Central memory CD8-positive, alpha-beta T cell (primary cell): Measurements from ENCODE around the gene VSNL1.

Experiments used
- ATAC-seq: fragments of 150-1000 bp; cut with Tn5 transposase; replicated peaks from 2 replicates; pipeline ENCODE4 v1.10.0; 2022; ENCODE audit warnings: mild to moderate bottlenecking, moderate FRiP score, moderate number of reproducible peaks; ENCODE audit not compliant: poor library complexity, severe bottlenecking; ENCODE audit errors: extremely low read depth
- DNase-seq, 2 donors: peaks; one replicate each; pipeline ENCODE4 v3.0.0; 2021; ENCODE audit warnings: low spot score in 2 of 2
- H3K27ac Mint-ChIP-seq: one replicate; pipeline ENCODE4 v1.8.0; 2022; ENCODE audit warnings: low read depth, mild to moderate bottlenecking, moderate library complexity, mixed read lengths
- H3K27me3 Mint-ChIP-seq: one replicate; pipeline ENCODE4 v1.8.0; 2022; ENCODE audit warnings: mixed read lengths
- H3K36me3 Mint-ChIP-seq: one replicate; pipeline ENCODE4 v1.8.0; 2022; ENCODE audit warnings: mild to moderate bottlenecking, moderate library complexity, mixed read lengths; ENCODE audit not compliant: insufficient read depth
- H3K4me1 Mint-ChIP-seq: one replicate; pipeline ENCODE4 v1.8.0; 2022; ENCODE audit warnings: mixed read lengths
- H3K4me3 Mint-ChIP-seq: one replicate; pipeline ENCODE4 v1.8.0; 2022; ENCODE audit warnings: mild to moderate bottlenecking, moderate library complexity, mixed read lengths
- H3K9me3 Mint-ChIP-seq: one replicate; pipeline ENCODE4 v1.8.0; 2022; ENCODE audit warnings: mixed read lengths

VSNL1 gene

DNA sequence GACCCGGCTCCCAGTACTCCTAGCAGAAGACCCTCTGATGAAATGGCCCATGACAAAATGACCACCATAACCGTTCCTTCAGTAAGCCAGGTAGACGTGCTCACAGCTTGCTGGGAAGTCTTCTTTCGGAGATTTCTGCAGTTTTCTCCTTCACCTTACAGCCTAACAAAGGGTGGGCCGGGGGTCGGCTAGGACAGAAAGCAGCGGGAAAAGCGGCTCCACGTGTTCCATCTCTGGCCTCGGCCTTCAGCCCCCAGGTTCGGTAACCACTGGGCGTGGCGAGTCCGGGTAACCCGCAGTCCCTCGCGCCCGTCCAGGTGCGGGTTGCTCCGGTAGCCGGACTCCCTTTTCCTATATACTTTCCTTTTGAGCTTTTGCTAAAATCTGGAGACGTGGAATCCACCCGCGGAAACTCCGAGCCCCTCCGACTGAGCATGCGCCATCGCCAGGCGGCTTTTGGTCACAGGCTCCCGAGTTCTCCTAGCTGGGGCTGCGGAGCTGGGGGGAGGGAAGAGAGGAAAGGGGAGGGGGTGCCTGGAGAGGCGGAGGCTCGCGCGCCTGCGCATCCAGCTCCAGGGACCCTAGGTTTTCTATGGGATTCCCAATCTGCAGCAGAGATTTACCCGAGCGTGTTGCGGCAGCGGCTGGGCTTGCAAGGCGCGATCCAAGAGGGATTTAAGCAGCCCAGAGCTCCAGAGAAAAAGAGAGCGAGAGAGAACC is at the start of gene VSNL1:
TSS of gene VSNL1 (plus strand) at position 604 of the 720 bp plus-strand sequence. CDS start 51,379 bp downstream, outside the sequence.
- H3K27ac Mint-ChIP-seq = no peak within 1 kb of the TSS
- H3K36me3 Mint-ChIP-seq = no peaks in the 10 kb centered on the region
- no peak within 1 kb of the TSS for H3K4me3 Mint-ChIP-seq
- ATAC-seq = no peak
- no peaks in the 10 kb centered on the region for H3K4me1 Mint-ChIP-seq
- H3K27me3 Mint-ChIP-seq = peaks cover 65% of the 10 kb centered on the region
- no peak for DNase-seq
- H3K9me3 Mint-ChIP-seq = peaks cover 13% of the 10 kb centered on the region

GRCh38 chr2:17495590-17495989 is 44.9 kb upstream of the VSNL1 start:
- ATAC-seq = no peak
- Mint-ChIP-seq H3K27me3 (no peaks in the 10 kb centered on the region), H3K27ac (no peak overlapping the region), H3K9me3 (no peaks in the 10 kb centered on the region), H3K4me3 (no peak overlapping the region), H3K4me1 (no peaks in the 10 kb centered on the region), H3K36me3 (no peaks in the 10 kb centered on the region)
- no peak for DNase-seq

DNA sequence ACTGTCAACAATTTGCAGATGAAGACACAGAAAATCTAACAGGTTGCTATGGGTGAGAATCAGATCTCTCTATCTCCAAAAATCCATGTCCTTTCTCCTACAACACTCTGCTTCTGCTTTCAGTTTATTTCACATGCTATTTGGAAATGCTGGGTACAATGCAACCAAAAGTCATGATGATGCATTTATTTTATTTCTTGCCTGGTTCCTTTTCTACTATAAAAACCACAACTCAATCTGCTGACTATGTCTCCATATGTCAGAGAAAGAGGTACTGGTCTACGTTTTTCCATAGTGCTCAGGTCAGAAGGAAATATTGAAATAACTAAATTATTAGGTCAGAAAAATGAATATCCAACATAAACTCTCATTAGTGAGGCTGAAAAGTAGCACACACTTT is 42.8 kb upstream of the VSNL1 start:
- H3K4me3 Mint-ChIP-seq = no peak overlapping the region
- H3K27ac Mint-ChIP-seq = no peak overlapping the region

DNA sequence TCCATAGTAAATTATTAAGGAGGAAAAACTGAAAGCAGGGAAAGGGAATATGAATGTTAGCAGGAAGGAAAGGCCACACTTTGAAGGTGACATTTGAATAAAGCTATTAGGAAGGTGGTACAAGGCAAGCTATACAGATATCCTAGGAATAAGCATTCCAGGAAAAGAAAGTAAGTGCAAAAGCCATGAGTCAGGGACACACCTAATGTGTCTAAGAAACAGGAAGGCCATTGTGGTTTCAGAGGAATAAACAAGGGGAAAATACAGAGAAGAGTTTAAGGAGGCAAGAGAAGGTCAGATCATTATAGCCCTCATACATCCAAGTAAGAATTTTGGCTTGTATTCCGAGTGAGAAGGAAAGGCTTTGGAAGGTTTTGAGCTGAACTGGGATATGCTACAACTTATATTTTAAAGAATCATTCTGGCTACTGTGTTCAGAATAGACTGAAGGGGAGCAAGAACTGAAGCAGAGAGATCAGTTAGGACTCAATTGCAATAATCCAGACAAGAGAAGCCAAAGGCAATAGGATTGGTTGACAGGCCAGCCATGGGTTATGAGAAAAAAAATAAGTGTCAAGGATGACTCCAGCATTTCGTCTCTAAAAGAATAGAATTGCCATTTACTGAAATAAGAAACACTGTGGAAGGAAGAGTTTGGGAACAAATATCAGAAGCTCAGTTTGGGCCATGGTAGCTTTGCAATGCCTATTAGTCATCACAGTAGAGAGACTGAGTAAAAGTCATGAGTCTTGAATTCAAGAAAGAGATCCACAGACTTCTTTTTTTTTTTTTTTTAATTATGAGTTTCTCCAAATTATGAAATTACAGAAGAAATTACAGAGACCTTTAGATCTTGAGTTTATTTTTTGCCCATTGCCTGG is 33.5 kb upstream of the VSNL1 start:
- Mint-ChIP-seq H3K9me3 (peaks cover 5% of the 10 kb centered on the region), H3K36me3 (no peaks in the 10 kb centered on the region), H3K4me3 (no peak overlapping the region), H3K27ac (no peak overlapping the region), H3K27me3 (no peaks in the 10 kb centered on the region), H3K4me1 (no peaks in the 10 kb centered on the region)
- no peak for ATAC-seq
- DNase-seq = no peak

More for the DNA sequence above, 42.8 kb upstream of the VSNL1 start:
- ATAC-seq (no peak), DNase-seq (no peak)
- Mint-ChIP-seq H3K9me3 (no peaks in the 10 kb centered on the region), H3K4me1 (no peaks in the 10 kb centered on the region), H3K27me3 (no peaks in the 10 kb centered on the region), H3K36me3 (no peaks in the 10 kb centered on the region)

DNA sequence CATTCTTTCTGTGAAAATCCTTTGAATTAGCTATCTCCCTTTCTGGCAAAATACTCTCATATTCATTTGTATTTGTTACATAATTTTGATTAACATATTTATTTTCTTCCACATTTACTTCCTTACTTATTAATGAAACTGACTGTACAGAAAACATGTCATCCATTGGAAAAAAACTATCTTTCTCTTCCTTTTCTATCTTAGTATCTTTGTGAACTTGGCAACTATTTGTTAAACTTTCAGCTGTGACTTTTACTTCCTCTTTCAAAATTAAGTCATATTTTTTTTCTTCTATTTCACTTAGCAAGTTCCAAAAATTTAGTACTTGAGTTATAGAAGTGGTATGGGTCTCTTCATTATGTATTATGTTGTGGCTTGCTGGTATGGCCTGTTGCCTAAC is 24.8 kb upstream of the VSNL1 start:
- Mint-ChIP-seq H3K27ac (no peak overlapping the region), H3K27me3 (peaks cover 11% of the 10 kb centered on the region), H3K4me3 (no peak overlapping the region), H3K9me3 (peaks cover 7% of the 10 kb centered on the region), H3K4me1 (no peaks in the 10 kb centered on the region), H3K36me3 (no peaks in the 10 kb centered on the region)
- DNase-seq = no peak
- ATAC-seq = no peak

DNA sequence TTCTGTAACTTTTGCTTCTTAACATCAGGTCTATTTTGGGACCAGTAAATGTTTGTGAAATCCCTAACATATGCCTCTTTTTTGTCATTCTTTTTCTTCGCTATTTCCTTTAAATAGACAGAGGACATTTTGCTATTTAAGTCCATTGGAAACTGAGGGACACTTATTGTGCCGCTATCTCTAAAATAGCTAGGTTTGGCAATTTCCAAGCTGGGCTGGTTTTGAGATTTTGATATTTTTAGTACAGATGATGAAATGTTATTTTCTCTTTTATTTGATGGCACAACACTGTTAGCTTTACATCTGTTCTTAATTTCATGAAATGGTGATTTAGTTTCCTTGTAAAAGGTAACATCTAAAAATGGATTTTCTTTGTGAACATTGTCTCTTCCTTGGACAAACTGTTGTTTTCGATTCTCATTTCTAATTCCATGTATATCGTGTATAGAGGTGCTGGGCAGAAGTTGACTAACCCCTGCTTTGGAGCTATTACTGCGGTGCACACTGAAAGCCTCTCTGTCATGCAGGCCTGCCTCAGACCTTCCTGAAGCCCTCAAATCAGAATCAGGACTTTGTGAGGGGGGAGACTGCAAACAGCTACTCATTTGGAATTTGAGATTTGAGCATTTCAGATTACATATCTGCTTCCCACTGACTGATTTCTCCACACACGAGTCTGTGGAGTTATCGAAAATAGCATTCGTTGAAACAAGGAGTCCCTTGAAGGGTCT is 22.9 kb upstream of the VSNL1 start:
- no peaks in the 10 kb centered on the region for H3K4me1 Mint-ChIP-seq

DNA sequence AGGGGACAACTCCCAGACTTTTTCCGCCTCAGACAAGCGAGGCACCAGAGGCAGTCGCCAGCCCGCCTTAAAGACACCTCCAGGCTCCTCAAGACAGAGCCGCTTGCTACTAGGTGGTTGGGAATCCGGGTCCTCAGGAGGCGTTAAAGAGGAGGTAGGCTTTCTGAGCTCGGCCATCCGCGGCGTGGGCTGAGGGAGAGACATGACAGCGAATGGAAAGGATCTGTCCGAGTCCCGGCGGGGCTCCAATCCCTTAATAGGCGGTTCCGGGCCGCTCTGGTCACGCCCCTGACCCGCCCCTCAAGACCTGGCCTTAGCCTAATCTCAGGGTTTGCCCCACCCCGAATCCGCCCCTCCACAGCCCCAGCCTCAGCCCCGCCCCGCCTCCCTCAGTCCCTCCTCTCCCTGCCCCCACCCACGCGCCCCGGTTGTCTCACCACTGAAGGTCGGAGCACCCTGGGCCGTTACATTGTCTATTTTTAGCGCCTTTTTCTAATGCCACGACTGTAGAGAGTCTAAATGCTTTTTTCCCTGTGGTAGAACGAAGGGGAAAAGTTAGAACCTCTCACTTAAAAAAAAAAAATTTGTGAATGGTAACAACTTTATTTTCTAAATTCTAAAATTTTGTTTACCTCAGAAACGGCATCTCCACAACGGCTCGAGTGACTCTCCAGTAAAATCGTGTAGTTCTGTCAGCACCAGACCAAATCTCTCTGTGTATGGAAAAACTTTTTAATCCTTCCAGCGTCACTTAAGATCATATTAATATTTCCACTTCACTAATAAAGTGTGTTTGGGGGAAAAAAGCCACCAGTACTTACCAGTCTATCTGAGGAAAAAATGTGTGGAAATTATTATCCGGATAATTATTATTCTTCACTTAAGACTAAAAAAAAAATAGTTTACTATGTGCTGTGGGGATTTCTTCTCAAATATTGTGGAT is 22.0 kb upstream of the VSNL1 start, which contains the start of gene RAD51AP2:
TSS of gene RAD51AP2 (minus strand) at position 229 of the 943 bp plus-strand sequence. CDS start at position 204, 25 bp downstream.
- no peak for DNase-seq
- Mint-ChIP-seq H3K27me3 (peaks cover 11% of the 10 kb centered on the region), H3K9me3 (peaks cover 11% of the 10 kb centered on the region), H3K36me3 (no peaks in the 10 kb centered on the region), H3K27ac (no peak within 1 kb of the TSS), H3K4me3 (no peak within 1 kb of the TSS), H3K4me1 (no peaks in the 10 kb centered on the region)
- no peak for ATAC-seq

More for the DNA sequence above, 22.9 kb upstream of the VSNL1 start:
- ATAC-seq = no peak
- Mint-ChIP-seq H3K27ac (no peak overlapping the region), H3K9me3 (peaks cover 11% of the 10 kb centered on the region), H3K4me3 (no peak overlapping the region), H3K36me3 (no peaks in the 10 kb centered on the region), H3K27me3 (peaks cover 11% of the 10 kb centered on the region)
- no peak for DNase-seq

- H3K4me1 Mint-ChIP-seq = no peaks in the 10 kb centered on the region
- no peaks in the 10 kb centered on the region for H3K36me3 Mint-ChIP-seq
These were observed 21.0 kb upstream of the VSNL1 start for GRCh38 chr2:17519486-17519885.

GRCh38 chr2:17520761-17521160 is 19.7 kb upstream of the VSNL1 start:
- Mint-ChIP-seq H3K36me3 (no peaks in the 10 kb centered on the region), H3K27ac (no peak overlapping the region), H3K4me1 (no peaks in the 10 kb centered on the region), H3K4me3 (no peak overlapping the region), H3K27me3 (peaks cover 20% of the 10 kb centered on the region), H3K9me3 (peaks cover 7% of the 10 kb centered on the region)
- no peak for DNase-seq
- no peak for ATAC-seq

More at GRCh38 chr2:17519486-17519885, 21.0 kb upstream of the VSNL1 start:
- Mint-ChIP-seq H3K4me3 (no peak overlapping the region), H3K27ac (no peak overlapping the region), H3K9me3 (peaks cover 11% of the 10 kb centered on the region), H3K27me3 (peaks cover 15% of the 10 kb centered on the region)
- DNase-seq (no peak), ATAC-seq (no peak)

GRCh38 chr2:17521621-17522020 is 18.9 kb upstream of the VSNL1 start:
- no peak for ATAC-seq
- Mint-ChIP-seq H3K27ac (no peak overlapping the region), H3K9me3 (peaks cover 5% of the 10 kb centered on the region), H3K4me3 (no peak overlapping the region), H3K4me1 (no peaks in the 10 kb centered on the region), H3K36me3 (no peaks in the 10 kb centered on the region), H3K27me3 (peaks cover 20% of the 10 kb centered on the region)
- no peak for DNase-seq

DNA sequence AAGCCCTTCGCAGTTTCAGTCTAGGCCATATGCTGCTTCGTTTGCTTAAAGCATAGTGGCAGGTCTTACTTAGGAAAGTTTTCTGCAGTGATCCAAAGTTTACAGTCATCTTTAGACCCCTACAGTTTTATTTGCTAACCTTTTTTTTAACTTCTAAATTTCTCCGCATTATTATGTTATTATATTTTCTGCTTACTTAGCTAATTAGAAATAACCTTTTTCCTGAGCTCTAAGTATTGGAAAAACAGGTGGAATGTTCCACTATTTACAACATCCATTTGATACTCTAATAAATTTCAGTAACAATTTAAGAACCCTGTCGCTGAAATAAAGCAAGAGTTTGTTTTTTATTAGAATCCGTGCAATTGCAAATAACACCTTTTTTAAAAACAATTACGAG is 18.2 kb upstream of the VSNL1 start:
- ATAC-seq (no peak), DNase-seq (no peak)
- Mint-ChIP-seq H3K4me3 (no peak overlapping the region), H3K27me3 (peaks cover 20% of the 10 kb centered on the region), H3K27ac (no peak overlapping the region), H3K4me1 (no peaks in the 10 kb centered on the region), H3K36me3 (no peaks in the 10 kb centered on the region), H3K9me3 (peaks cover 5% of the 10 kb centered on the region)
